HFF-Myc (cell line): ENCODE data around the gene CNDP2.

Experiments
- DNase-seq: peaks from one replicate; pipeline ENCODE4 v3.0.0-alpha.2; 2011; ENCODE audit warnings: low read depth; ENCODE audit errors: extremely low read depth
- H3K4me3 ChIP-seq: replicated peaks from 2 replicates; pipeline ENCODE4 v1.5.1; 2011; ENCODE audit warnings: low read depth, mild to moderate bottlenecking, control low read depth, low read length
- CTCF ChIP-seq: IDR thresholded peaks from 2 replicates; pipeline ENCODE4 v1.5.1; 2012; ENCODE audit warnings: mild to moderate bottlenecking, low read depth, low read length, control low read depth; ENCODE audit errors: missing control alignments

The CNDP2 gene

GRCh38 chr18:74457725-74458421, 38.3 kb upstream of the CNDP2 start:
- TF ChIP-seq CTCF = no peak
- no peak for DNase-seq
- H3K4me3 ChIP-seq = no peak overlapping the region

GRCh38 chr18:74459889-74460288, 36.3 kb upstream of the CNDP2 start:
- DNase-seq = no peak
- peak; percentile 41 for TF ChIP-seq CTCF

DNA sequence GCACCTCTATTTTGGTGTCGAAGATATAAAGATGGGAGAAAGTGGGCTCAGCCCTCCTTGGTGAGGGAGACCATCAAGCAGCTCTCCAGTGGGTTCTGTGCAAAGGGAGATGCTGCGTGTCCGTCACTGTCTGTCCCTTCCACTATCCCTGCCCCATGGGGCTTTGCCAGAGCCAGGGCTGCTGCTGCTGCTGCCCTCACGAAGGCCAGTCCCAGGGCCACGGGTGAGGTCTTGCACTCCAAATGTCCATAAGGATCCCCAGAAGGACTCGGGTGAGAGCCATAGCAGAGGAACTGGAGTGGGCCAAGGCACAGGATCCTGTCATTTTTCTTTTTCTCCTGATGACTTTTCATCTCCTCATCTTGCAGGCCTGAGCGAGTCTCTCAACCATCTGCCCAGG, 35.3 kb upstream of the CNDP2 start:
- DNase-seq = no peak
- TF ChIP-seq CTCF = no peak
- H3K4me3 ChIP-seq = no peak overlapping the region

More at GRCh38 chr18:74459889-74460288, 36.3 kb upstream of the CNDP2 start:
- H3K4me3 ChIP-seq = no peak overlapping the region

DNA sequence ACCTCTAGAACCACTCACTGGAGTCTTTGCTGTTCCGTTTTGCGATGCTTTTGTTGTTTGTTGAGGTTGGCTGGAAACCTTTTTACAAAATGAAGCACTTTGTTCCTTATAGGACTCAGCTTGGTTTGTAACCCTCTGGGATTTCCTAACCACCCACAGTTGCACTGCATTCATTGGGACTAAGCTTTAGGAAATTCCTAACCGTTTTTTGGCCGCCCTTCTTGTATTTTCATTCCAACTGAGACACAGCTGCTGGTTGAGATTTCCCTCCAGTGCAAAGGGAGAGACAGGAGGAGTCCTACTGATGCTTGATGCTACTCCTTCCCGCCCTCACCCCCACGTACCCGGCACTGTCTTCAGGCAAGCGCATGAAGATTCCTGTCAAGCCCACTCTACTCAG, 32.9 kb upstream of the CNDP2 start:
- no peak for TF ChIP-seq CTCF
- DNase-seq = no peak
- no peak overlapping the region for H3K4me3 ChIP-seq

DNA sequence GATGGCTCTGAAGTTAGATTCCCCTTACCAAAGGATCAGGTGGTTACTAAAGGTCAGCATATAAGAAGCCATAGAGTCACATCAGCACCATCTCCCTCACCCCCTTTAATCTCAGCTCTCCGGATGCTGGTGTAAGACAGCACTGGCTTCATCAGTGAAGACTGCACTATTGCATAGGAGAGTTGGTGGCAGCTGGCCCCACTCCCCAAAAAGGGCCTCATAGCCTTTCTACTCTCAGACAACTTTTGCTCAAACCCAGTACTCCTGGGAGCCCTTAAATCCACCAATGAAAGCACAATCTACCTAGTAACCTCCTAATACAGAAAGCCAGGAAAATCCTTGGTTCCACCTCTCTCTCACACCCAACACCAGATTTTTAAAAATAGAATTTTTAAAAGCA, 32.2 kb upstream of the CNDP2 start:
- no peak overlapping the region for H3K4me3 ChIP-seq
- DNase-seq = no peak
- TF ChIP-seq CTCF = no peak

- no peak for TF ChIP-seq CTCF
- no peak for DNase-seq
- no peak overlapping the region for H3K4me3 ChIP-seq
Observed at GRCh38 chr18:74465775-74466174, 30.4 kb upstream of the CNDP2 start.

DNA sequence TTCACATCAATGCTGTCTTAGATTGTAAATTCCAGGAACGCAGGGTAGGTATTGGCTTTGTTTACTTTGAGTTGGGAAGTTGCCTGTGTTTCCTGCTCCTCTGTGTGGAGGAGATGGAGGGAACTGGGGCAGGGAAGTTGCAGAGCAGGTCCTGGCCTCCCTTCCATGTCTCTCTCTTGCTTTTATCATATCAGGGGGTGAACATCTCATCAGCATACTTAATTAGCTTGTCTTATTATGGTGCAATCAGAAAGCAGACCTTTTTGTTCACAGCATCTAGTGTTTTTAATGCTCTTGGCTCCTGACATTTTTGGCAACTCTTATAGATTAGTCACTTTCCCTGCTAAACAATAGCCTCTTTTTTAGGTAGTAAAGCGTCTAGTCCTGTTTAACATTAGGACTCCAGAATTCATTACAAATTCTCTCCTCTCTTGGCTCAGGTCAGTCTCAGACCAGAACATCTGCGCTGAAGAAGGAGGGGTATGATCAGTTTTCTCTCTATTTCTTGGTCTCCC, 27.6 kb upstream of the CNDP2 start:
- H3K4me3 ChIP-seq = no peak overlapping the region
- no peak for TF ChIP-seq CTCF
- no peak for DNase-seq
